Esophagus squamous epithelium (tissue), 5 donors: Measurements from ENCODE around the gene PAK4. TPM values are rescaled to one million over a fixed set of nuclear protein-coding genes. Genes with fewer than 3 reads are reported as not detected.

ENCODE experiments used
- DNase-seq: peaks from one replicate; lab custom pipeline; 2025; lab: John Stamatoyannopoulos, UW
- H3K27ac ChIP-seq, 4 donors: fragments of 200-600 bp; sonication (generic); one replicate each; pipeline ENCODE4 v1.5.1; 2016 to 2019; ENCODE audit warnings: mild to moderate bottlenecking in 1 of 4
- H3K27me3 ChIP-seq, 4 donors: fragments of 200-600 bp; sonication (generic); 1 replicate in 3 of 4; 2 replicates in 1 of 4; pipeline versions ENCODE4 v1.5.1 to v1.6.0; 2017 to 2021; ENCODE audit warnings: antibody characterized with exemption in 1 of 4
- H3K36me3 ChIP-seq, 3 donors: fragments of 200-600 bp; sonication (generic); one replicate each; pipeline ENCODE4 v1.5.1; 2016 to 2019
- H3K4me1 ChIP-seq, 3 donors: fragments of 200-600 bp; sonication (generic); one replicate each; pipeline ENCODE4 v1.5.1; 2017 to 2019
- H3K4me3 ChIP-seq, 4 donors: fragments of 200-600 bp; sonication (generic); 1 replicate in 3 of 4; 2 replicates in 1 of 4; pipeline ENCODE4 v1.5.1; 2016 to 2019; ENCODE audit warnings: mild to moderate bottlenecking in 2 of 4, moderate library complexity in 1 of 4
- H3K9me3 ChIP-seq, 3 donors: fragments of 200-600 bp; sonication (generic); one replicate each; pipeline ENCODE4 v1.5.1; 2016 to 2019
- CTCF ChIP-seq, 6 experiments: fragments of 450-650 bp in 4 of 6; fragments of 200-600 bp in 2 of 6; sonication (generic) in 2 of 6; IDR thresholded peaks; one replicate each; pipeline ENCODE4 v1.5.1; 2016 to 2019; ENCODE audit warnings: antibody characterized with exemption in 6 of 6, mild to moderate bottlenecking in 4 of 6, moderate library complexity in 4 of 6
- POLR2A ChIP-seq, 4 donors: fragments of 450-650 bp; IDR thresholded peaks; one replicate each; pipeline ENCODE4 v1.6.1; 2017; ENCODE audit warnings: antibody characterized with exemption in 4 of 4, mild to moderate bottlenecking in 4 of 4, moderate library complexity in 3 of 4
- WGBS, 2 donors: methylation state at CpG; one replicate each; pipeline ENCODE4 v1.1.5; 2018; 5-methylcytosine and 5-hydroxymethylcytosine counted together
- intact Hi-C: fragments of 100-400 bp; cut with DNase I; formaldehyde crosslinking; loops from one replicate; pipeline ENCODE4 v1.15.0; 2022
- total RNA-seq, 4 donors: library from RNA; depleted of rRNA; stranded (reverse); fragments of >200 nt; gene quantifications; one replicate each; pipeline ENCODE4 v1.1.0, GENCODE V29; 2016
- donor health status: DM: yes; HTN: yes; CAD: no.

Gene PAK4
- total RNA-seq, 4 donors from 2014 or later = 12.2 to 40.1 (median 18.3) TPM

GRCh38 chr19:39194832-39195542 lies 69.4 kb downstream of the PAK4 start:
- Histone ChIP-seq H3K36me3 (peaks cover 0 to 2% (median 0%) of the 10 kb centered on the region in 3 donors), H3K4me3 (no peak overlapping the region), H3K9me3 (no peaks in the 10 kb centered on the region), H3K27me3 (peaks cover 0 to 58% (median 7%) of the 10 kb centered on the region in 4 donors), H3K27ac (peak overlapping the region; percentile 34 to 80 (median 75)), H3K4me1 (peaks cover 5 to 58% (median 13%) of the 10 kb centered on the region in 3 donors)
- no peak for DNase-seq
- TF ChIP-seq POLR2A (IDR thresholded peaks at IDR 0.05) (no peak), CTCF (IDR thresholded peaks at IDR 0.05) (no peak)
- 41 to 46% methylated on average over 7 to 9 of the region's 9 CpGs for whole genome bisulfite sequencing, 2 donors
- intact Hi-C loops = no loop called here

- TF ChIP-seq CTCF (IDR thresholded peaks at IDR 0.05) (no peak), POLR2A (IDR thresholded peaks at IDR 0.05) (no peak)
- Histone ChIP-seq H3K27me3 (peaks cover 0 to 66% (median 7%) of the 10 kb centered on the region in 4 donors), H3K4me1 (peaks cover 5 to 58% (median 13%) of the 10 kb centered on the region in 3 donors), H3K27ac (peak overlapping the region; percentile 34 to 80 (median 75)), H3K36me3 (peaks cover 0 to 8% (median 0%) of the 10 kb centered on the region in 3 donors), H3K4me3 (peak overlapping the region in 1 of 4 donors; percentile 53), H3K9me3 (no peaks in the 10 kb centered on the region)
- intact Hi-C loops = no loop called here
- 43% methylated on average over 8 of the region's 9 CpGs for WGBS, 2 donors
- no peak for DNase-seq
Observed at GRCh38 chr19:39195755-39196154, 70.2 kb downstream of the PAK4 start.

- peak overlapping the region; percentile 34 to 80 (median 75) for H3K27ac ChIP-seq
- H3K9me3 ChIP-seq = no peaks in the 10 kb centered on the region
- H3K4me1 ChIP-seq = peaks cover 5 to 58% (median 13%) of the 10 kb centered on the region in 3 donors
- TF ChIP-seq CTCF (IDR thresholded peaks at IDR 0.05) (no peak), POLR2A (IDR thresholded peaks at IDR 0.05) (no peak)
- intact Hi-C loops = no loop called here
- 41% methylated on average over 3 of the region's 7 CpGs; no CpG with 5 or more reads in 1 of the 2 donors for WGBS, 2 donors
- peak overlapping the region in 2 of 4 donors; percentile 40 to 53 for H3K4me3 ChIP-seq
- DNase-seq = no peak
- H3K27me3 ChIP-seq = peaks cover 0 to 71% (median 7%) of the 10 kb centered on the region in 4 donors
- peaks cover 0 to 8% (median 0%) of the 10 kb centered on the region in 3 donors for H3K36me3 ChIP-seq
Observed at GRCh38 chr19:39196320-39196719, 70.7 kb downstream of the PAK4 start.

GRCh38 chr19:39196860-39197562 lies 71.4 kb downstream of the PAK4 start, which contains the start of gene NCCRP1:
Gene NCCRP1 (plus strand): TSS chr19:39196964. CDS start chr19:39196983, 19 bp downstream.
- Histone ChIP-seq H3K27ac (peak within 1 kb of the TSS; percentile 34 to 80 (median 75)), H3K4me3 (peak within 1 kb of the TSS; percentile 40 to 55 (median 48))

More at GRCh38 chr19:39196860-39197562, 71.4 kb downstream of the PAK4 start, which contains the start of gene NCCRP1:
- intact Hi-C loops = no loop called here
- H3K9me3 ChIP-seq = no peaks in the 10 kb centered on the region
- peak in 1 of 4 donors; percentile 10 for TF ChIP-seq POLR2A (IDR thresholded peaks at IDR 0.05)
- TF ChIP-seq CTCF (IDR thresholded peaks at IDR 0.05) = no peak
- DNase-seq = no peak
- WGBS, 2 donors = 5 to 6% methylated on average over 9 to 10 of the region's 51 CpGs
- peaks cover 5 to 58% (median 13%) of the 10 kb centered on the region in 3 donors for H3K4me1 ChIP-seq
- peaks cover 0 to 8% (median 0%) of the 10 kb centered on the region in 3 donors for H3K36me3 ChIP-seq
- H3K27me3 ChIP-seq = peaks cover 0 to 78% (median 7%) of the 10 kb centered on the region in 4 donors
